Neural progenitor cell (in vitro differentiated cells): ENCODE results near the gene SLC35C1.

ENCODE experiments used
- CTCF ChIP-seq: fragments of 200-600 bp; sonication (generic); IDR thresholded peaks from 2 replicates; pipeline ENCODE4 v1.5.1; 2017; ENCODE audit warnings: antibody characterized with exemption, mild to moderate bottlenecking
- EZH2 ChIP-seq: fragments of 200-600 bp; sonication (generic); IDR thresholded peaks from 2 replicates; pipeline ENCODE4 v1.6.1; 2017; ENCODE audit warnings: antibody characterized with exemption, mild to moderate bottlenecking, moderate library complexity
- EZH2phosphoT487 ChIP-seq: fragments of 200-600 bp; sonication (generic); IDR thresholded peaks from 2 replicates; pipeline ENCODE4 v1.6.1; 2017; ENCODE audit warnings: antibody characterized with exemption

GRCh38 chr11:45779602-45780001 is 25.3 kb upstream of the SLC35C1 start:
- no peak for TF ChIP-seq CTCF
- no peak for TF ChIP-seq EZH2
- TF ChIP-seq EZH2phosphoT487 = no peak
